Right lobe of liver (tissue), 6 donors: ENCODE data around the gene DGKI. TPM values are rescaled to one million over a fixed set of nuclear protein-coding genes. Genes with fewer than 3 reads are reported as not detected.

Source experiments
- ATAC-seq, 4 donors: fragments of 200-7000 bp; cut with Tn5 transposase; one replicate each; pipeline ENCODE4 v1.9.1; 2020; ENCODE audit warnings: mild to moderate bottlenecking in 4 of 4, moderate library complexity in 4 of 4
- DNase-seq, 3 donors: peaks; one replicate each; pipeline ENCODE4 v3.0.0-alpha.2; 2020
- H3K27ac ChIP-seq, 3 donors: fragments of 200-600 bp; one replicate each; pipeline ENCODE4 v1.8.0; 2022
- H3K27me3 ChIP-seq, 2 donors: fragments of 200-600 bp; one replicate each; pipeline ENCODE4 v1.8.0; 2022
- H3K36me3 ChIP-seq, 4 donors: fragments of 200-600 bp; sonication (generic) in 1 of 4; one replicate each; pipeline versions ENCODE4 v1.5.1 to v1.8.0; 2017 to 2022; ENCODE audit warnings: control low read depth in 1 of 4
- H3K4me1 ChIP-seq, 4 donors: fragments of 200-600 bp; sonication (generic) in 1 of 4; one replicate each; pipeline versions ENCODE4 v1.5.1 to v1.8.0; 2017 to 2022; ENCODE audit warnings: control low read depth in 1 of 4
- H3K4me3 ChIP-seq, 3 donors: fragments of 200-600 bp; one replicate each; pipeline ENCODE4 v1.8.0; 2022
- H3K9me3 ChIP-seq, 4 donors: fragments of 200-600 bp; sonication (generic) in 1 of 4; one replicate each; pipeline versions ENCODE4 v1.5.1 to v1.8.0; 2017 to 2022; ENCODE audit warnings: control low read depth in 1 of 4
- POLR2A ChIP-seq: fragments of 450-650 bp; IDR thresholded peaks from one replicate; pipeline ENCODE4 v1.6.1; 2017; ENCODE audit warnings: antibody characterized with exemption, mild to moderate bottlenecking
- WGBS: methylation state at CpG from one replicate; pipeline ENCODE4 v1.1.6; 2018; ENCODE audit warnings: low coverage, low lambda C conversion rate; ENCODE audit not compliant: insufficient coverage; ENCODE audit errors: missing lambda C conversion rate; 5-methylcytosine and 5-hydroxymethylcytosine counted together
- intact Hi-C, 2 donors: fragments of 100-400 bp; cut with DNase I; formaldehyde crosslinking; loops; one replicate each; pipeline versions ENCODE4 v1.11.2 to v1.14.1; 2022
- total RNA-seq, 6 experiments: library from RNA; depleted of rRNA in 2 of 6; stranded (reverse); fragments of >200 nt in 2 of 6; fragmentation: NEBNext Ultra II Directional in 3 of 6; extraction: Animal tissue kit (Norgen Biotek cat#: 25700) in 3 of 6; gene quantifications; one replicate each; pipeline versions ENCODE4 v1.1.0 to v1.2.4, GENCODE V29; 2016 to 2023
- TF ChIP-seq, protein P1 (sequence below), 4 donors: fragments of 200-600 bp in 3 of 4; fragments of 450-650 bp in 1 of 4; IDR thresholded peaks; one replicate each; pipeline versions ENCODE4 v1.5.1 to v1.8.0; 2016 to 2022; ENCODE audit warnings: antibody characterized with exemption in 4 of 4, mild to moderate bottlenecking in 2 of 4
- donor health status: DM: no; HTN: yes; CAD: no.
- donor health status: DM: no; HTN: no; CAD: no.
- donor health status: DM: no; HTN: no; CAD: no.
- donor health status: DM: no; HTN: yes; CAD: no.
- donor health status: DM: no; HTN: yes; CAD: no.

DGKI gene
- total RNA-seq, 6 experiments from 2014 or later: 0.05 to 0.35 (median 0.06) TPM; not detected in 1

DNA sequence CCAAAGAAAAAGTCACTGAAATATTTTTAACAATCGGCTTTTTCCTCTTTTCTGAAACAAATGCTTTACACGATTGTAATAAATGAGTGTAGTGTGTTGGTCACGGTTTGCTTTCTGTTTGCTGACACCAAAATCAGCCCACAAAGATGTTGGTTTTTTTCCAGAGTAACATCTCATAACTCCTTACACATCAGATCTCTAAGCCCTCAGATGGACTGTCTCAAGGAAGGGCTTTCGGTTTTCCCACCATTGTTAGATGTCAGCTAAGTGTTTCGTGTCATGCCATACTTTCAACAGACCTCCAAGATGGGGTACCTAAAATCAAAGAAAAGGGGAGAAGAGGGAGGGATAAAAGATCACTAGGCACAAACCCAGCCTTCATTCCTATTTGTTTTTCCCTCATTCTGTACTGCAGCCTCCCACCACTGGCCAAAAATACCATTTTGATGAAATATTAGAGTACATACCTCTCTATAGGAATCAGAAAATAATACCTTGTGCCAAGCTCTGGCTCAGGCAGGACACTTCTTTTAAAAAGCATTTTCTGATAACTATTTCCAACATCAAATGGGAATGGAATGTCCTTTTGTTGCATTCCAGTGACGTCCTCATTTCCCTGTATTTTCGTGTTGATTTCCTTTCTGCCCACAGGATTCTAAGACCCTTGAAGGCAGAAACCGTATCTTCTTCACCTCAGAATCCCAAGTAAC is 159.1 kb downstream of the DGKI start:
- TF ChIP-seq, protein P1, sequence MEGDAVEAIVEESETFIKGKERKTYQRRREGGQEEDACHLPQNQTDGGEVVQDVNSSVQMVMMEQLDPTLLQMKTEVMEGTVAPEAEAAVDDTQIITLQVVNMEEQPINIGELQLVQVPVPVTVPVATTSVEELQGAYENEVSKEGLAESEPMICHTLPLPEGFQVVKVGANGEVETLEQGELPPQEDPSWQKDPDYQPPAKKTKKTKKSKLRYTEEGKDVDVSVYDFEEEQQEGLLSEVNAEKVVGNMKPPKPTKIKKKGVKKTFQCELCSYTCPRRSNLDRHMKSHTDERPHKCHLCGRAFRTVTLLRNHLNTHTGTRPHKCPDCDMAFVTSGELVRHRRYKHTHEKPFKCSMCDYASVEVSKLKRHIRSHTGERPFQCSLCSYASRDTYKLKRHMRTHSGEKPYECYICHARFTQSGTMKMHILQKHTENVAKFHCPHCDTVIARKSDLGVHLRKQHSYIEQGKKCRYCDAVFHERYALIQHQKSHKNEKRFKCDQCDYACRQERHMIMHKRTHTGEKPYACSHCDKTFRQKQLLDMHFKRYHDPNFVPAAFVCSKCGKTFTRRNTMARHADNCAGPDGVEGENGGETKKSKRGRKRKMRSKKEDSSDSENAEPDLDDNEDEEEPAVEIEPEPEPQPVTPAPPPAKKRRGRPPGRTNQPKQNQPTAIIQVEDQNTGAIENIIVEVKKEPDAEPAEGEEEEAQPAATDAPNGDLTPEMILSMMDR (IDR thresholded peaks at IDR 0.05): no peak
- no peak for TF ChIP-seq POLR2A

DNA sequence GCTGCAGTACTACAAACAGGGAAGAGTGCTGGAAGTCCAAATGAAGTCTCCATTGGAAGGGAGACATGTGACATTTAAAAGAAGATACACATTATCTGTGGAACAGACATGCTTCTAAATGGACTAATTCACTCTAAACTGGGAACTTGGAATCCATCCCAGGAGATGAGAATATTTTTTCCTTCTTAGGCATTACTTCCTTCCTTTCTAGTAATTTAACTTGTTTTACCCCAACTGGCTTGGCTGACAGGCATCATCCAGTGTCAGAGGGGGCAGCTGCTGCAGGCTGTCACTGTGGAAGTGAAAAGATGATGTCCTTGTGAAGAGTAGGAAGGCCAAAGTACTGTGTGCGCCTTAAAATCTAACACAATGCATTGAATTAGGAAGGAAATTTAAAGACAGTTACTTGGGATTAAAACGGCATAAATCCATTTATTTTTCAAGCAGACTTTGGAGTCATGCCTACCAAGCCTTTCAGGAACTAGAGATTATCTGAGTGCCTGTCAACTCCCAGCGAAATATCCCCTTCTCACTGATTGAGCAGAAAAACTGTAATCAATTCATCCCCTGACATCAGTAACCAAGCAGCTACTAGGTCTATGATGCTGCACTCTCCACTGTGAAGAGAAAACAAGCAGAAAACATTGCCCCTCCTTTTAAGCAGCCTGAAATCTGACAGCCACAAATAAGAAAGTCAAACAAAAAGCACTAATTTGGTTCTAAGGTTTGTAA is 161.2 kb downstream of the DGKI start:
- H3K9me3 ChIP-seq: no peaks in the 10 kb centered on the region
- H3K4me1 ChIP-seq: no peaks in the 10 kb centered on the region
- 36% methylated on average over 3 of the region's 3 CpGs for WGBS
- ATAC-seq (peak in 3 of 4 donors; percentile 16 to 59 (median 39)), DNase-seq (no peak)
- H3K27ac ChIP-seq: no peak overlapping the region
- no peaks in the 10 kb centered on the region for H3K27me3 ChIP-seq
- intact Hi-C loops: no loop called here
- TF ChIP-seq, protein P1 (IDR thresholded peaks at IDR 0.05): no peak
- TF ChIP-seq POLR2A: no peak
- no peak overlapping the region for H3K4me3 ChIP-seq
- no peaks in the 10 kb centered on the region for H3K36me3 ChIP-seq

More for the DNA sequence above, 159.1 kb downstream of the DGKI start:
- WGBS: 60% methylated on average over 7 of the region's 8 CpGs
- no peaks in the 10 kb centered on the region for H3K4me1 ChIP-seq
- H3K36me3 ChIP-seq: no peaks in the 10 kb centered on the region
- DNase-seq (no peak), ATAC-seq (no peak)
- no peak overlapping the region for H3K4me3 ChIP-seq
- no peaks in the 10 kb centered on the region for H3K27me3 ChIP-seq
- intact Hi-C loops: no loop called here
- H3K27ac ChIP-seq: no peak overlapping the region
- no peaks in the 10 kb centered on the region for H3K9me3 ChIP-seq

DNA sequence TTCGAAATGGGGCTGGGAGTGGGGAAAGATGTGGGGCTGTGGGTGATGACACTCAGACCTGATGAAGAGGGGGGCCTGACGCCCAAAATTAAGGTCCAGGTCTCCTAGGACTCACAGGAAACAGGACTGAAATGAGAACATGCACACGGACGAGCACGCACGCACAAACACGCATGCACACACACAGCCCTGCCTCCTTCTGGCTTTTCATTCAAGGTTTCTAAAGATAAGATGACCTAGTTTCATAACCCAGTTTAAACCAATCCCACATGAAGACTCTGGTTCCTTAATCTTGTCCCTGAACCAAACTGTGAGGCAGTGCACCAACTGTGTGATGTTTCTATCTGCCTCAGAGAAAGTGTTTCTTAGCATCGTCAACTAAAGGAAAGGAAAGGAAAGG is 162.0 kb downstream of the DGKI start:
- WGBS: 76% methylated on average over 8 of the region's 8 CpGs
- H3K36me3 ChIP-seq: no peaks in the 10 kb centered on the region
- no peak overlapping the region for H3K4me3 ChIP-seq
- no peak overlapping the region for H3K27ac ChIP-seq
- TF ChIP-seq, protein P1 (IDR thresholded peaks at IDR 0.05): no peak
- TF ChIP-seq POLR2A: no peak
- DNase-seq (no peak), ATAC-seq (no peak)
- H3K4me1 ChIP-seq: no peaks in the 10 kb centered on the region
- H3K9me3 ChIP-seq: no peaks in the 10 kb centered on the region
- intact Hi-C loops: no loop called here
- no peaks in the 10 kb centered on the region for H3K27me3 ChIP-seq

DNA sequence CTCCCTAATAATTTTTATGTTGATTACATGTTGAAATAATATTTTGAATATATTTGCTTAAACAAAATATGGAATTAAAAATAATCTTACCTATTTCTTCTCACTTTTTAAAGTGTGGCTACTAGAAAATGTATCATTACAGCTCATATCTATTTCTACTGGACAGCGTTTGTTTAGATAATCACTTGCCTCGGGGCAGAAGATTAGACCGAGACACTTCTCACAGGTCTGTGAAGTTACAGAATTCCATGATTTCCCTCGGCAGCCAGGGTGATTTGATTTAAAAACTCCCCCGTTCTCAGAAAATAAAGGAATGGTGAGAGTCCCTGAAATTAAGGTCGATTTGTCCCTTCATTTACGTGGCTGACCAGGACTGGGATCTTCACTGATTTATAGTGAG is 162.5 kb downstream of the DGKI start:
- no peak for ATAC-seq
- Histone ChIP-seq H3K27me3 (no peaks in the 10 kb centered on the region), H3K36me3 (no peaks in the 10 kb centered on the region), H3K4me3 (no peak overlapping the region), H3K9me3 (no peaks in the 10 kb centered on the region), H3K4me1 (no peaks in the 10 kb centered on the region), H3K27ac (no peak overlapping the region)
- TF ChIP-seq, protein P1 (IDR thresholded peaks at IDR 0.05): no peak
- DNase-seq: no peak
- intact Hi-C loops: no loop called here
- 46% methylated on average over 7 of the region's 7 CpGs for WGBS
